ENCODE measurements around the gene TAB2. TPM values are rescaled to one million over a fixed set of nuclear protein-coding genes. Genes with fewer than 3 reads are reported as not detected.

TAB2 gene
- total and polyA plus RNA-seq, 8 donors = 49.3 to 103 (median 86.5) TPM

DNA sequence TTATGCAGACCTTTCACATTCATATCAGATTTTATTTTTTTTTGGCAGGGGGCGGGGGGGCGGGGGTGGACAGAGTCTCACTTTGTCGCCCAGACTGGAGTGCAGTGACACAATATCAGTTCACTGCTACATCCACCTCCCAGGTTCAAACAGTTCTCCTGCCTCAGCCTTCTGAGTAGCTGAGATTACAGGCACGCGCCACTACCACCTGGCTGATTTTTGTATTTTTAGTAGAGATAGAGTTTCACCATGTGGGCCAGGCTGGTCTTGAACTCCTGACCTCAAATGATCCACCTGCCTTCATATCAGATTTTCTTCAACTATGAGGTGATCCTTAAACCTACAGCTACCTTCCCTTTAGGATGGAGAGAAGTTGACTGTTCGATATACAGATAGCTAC lies 74.6 kb downstream of the TAB2 start:
- ATAC-seq (no peak), DNase-seq (no peak)
- Histone ChIP-seq H3K27me3 (no peaks in the 10 kb centered on the region), H3K27ac (no peak overlapping the region), H3K4me3 (no peak overlapping the region), H3K36me3 (peaks cover 0 to 9% of the 10 kb centered on the region in 2 donors), H3K9me3 (no peaks in the 10 kb centered on the region), H3K4me1 (no peaks in the 10 kb centered on the region)
- TF ChIP-seq, protein P1, sequence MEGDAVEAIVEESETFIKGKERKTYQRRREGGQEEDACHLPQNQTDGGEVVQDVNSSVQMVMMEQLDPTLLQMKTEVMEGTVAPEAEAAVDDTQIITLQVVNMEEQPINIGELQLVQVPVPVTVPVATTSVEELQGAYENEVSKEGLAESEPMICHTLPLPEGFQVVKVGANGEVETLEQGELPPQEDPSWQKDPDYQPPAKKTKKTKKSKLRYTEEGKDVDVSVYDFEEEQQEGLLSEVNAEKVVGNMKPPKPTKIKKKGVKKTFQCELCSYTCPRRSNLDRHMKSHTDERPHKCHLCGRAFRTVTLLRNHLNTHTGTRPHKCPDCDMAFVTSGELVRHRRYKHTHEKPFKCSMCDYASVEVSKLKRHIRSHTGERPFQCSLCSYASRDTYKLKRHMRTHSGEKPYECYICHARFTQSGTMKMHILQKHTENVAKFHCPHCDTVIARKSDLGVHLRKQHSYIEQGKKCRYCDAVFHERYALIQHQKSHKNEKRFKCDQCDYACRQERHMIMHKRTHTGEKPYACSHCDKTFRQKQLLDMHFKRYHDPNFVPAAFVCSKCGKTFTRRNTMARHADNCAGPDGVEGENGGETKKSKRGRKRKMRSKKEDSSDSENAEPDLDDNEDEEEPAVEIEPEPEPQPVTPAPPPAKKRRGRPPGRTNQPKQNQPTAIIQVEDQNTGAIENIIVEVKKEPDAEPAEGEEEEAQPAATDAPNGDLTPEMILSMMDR (IDR thresholded peaks at IDR 0.05) = no peak
- intact Hi-C loops (cut with DNase I) = no loop called here

DNA sequence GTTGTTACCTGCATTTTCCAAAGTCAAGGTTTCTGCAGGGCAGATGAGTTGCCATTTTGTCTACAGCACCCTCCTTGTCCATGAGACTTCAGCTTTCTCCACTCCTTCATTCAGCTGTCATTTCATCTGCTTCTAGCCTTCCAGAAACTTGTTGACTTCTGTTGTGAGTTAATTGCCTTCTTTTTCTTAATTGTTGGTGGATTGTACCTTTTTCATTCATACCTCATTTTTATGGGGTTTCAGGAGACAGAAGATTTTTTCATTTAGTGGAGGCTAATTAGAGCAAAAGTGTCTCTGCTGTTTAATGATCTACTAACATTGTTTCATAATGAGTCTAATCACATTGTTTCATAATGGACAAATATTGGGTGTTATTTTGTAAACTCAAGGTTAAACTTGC lies 75.0 kb downstream of the TAB2 start:
- Histone ChIP-seq H3K27me3 (no peaks in the 10 kb centered on the region), H3K4me1 (no peaks in the 10 kb centered on the region), H3K36me3 (peaks cover 0 to 13% of the 10 kb centered on the region in 2 donors), H3K4me3 (no peak overlapping the region), H3K9me3 (no peaks in the 10 kb centered on the region), H3K27ac (no peak overlapping the region)
- TF ChIP-seq, protein P1 (IDR thresholded peaks at IDR 0.05) = no peak
- ATAC-seq = no peak
- intact Hi-C loops (cut with DNase I) = no loop called here
- DNase-seq = no peak

DNA sequence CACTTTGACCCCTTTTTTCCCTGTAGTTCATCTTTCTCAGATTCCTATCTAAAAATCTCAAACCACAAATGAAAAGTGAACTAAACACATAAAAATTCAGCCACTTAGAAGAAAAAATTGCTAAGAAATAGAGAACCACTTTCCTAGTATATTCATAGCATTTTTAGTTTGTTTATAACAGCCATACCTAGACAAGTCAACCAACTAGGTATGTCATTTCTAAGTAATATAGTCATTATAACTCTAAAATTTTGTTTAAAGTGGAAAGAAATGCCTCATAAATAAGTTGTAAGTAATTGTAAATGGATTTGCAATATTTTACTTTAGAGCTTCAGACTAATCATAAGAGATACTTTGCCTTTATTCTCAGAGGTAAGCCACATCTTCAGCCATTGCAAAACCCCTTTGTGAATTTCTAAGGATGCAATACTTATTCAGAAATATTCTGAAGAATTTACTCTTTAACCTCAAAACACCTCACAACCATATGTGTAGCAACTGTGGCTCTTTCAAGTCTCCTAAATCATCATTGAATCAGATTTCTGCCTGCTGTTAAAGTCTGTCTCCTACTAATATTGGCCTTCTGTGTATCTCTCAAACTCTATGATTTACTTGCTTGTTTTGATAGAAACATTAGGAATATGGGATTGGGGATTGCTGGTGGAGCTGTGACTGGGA lies 75.6 kb downstream of the TAB2 start:
- Histone ChIP-seq H3K4me3 (no peak overlapping the region), H3K27ac (no peak overlapping the region), H3K27me3 (no peaks in the 10 kb centered on the region), H3K9me3 (no peaks in the 10 kb centered on the region), H3K36me3 (peaks cover 0 to 16% of the 10 kb centered on the region in 2 donors), H3K4me1 (no peaks in the 10 kb centered on the region)
- DNase-seq = no peak
- no peak for ATAC-seq
- TF ChIP-seq, protein P1 (IDR thresholded peaks at IDR 0.05) = no peak
- intact Hi-C loops (cut with DNase I) = no loop called here

DNA sequence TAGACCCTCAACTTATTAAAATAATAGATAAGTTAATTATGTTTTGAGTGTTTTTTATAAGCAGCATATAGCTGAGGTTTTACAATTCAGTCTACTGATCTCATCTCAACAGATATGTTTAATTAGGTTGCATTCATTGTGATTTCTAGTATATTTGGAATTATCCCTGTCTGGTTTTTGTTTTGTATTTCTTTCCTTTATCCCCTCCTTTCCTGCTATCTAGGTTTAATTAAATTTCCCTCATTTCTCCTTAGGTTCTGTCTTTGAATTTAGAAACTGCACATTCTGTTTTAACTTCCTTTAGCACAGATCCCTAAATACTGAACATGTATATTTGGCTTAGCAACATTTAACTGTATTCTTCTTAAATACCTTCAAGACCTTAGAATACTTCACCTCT lies 77.7 kb downstream of the TAB2 start:
- Histone ChIP-seq H3K4me1 (no peaks in the 10 kb centered on the region), H3K9me3 (no peaks in the 10 kb centered on the region), H3K4me3 (no peak overlapping the region), H3K27me3 (no peaks in the 10 kb centered on the region), H3K27ac (no peak overlapping the region), H3K36me3 (peaks cover 0 to 34% of the 10 kb centered on the region in 2 donors)
- DNase-seq = no peak
- intact Hi-C loops (cut with DNase I) = no loop called here
- TF ChIP-seq, protein P1 (IDR thresholded peaks at IDR 0.05) = no peak
- no peak for ATAC-seq

DNA sequence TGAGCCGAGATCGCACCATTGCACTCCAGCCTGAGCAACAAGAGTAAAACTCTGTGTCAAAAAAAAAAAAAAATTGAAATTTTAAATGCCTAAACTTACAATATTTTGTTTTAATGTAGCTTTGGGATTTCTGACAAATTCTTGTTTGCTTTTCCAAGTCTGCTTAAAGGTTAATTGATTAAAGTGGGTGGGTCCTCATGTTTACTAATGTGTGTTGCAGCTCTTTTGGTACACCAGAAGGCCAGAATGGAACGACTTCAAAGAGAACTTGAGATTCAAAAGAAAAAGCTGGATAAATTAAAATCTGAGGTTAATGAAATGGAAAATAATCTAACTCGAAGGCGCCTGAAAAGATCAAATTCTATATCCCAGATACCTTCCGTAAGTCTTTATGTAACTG lies 79.9 kb downstream of the TAB2 start:
- TF ChIP-seq, protein P1 (IDR thresholded peaks at IDR 0.05) = no peak
- no peaks in the 10 kb centered on the region for H3K4me1 ChIP-seq
- H3K27me3 ChIP-seq = no peaks in the 10 kb centered on the region
- H3K36me3 ChIP-seq = peaks cover 0 to 43% of the 10 kb centered on the region in 2 donors
- H3K9me3 ChIP-seq = no peaks in the 10 kb centered on the region
- DNase-seq (no peak), ATAC-seq (no peak)
- H3K27ac ChIP-seq = no peak overlapping the region
- H3K4me3 ChIP-seq = no peak overlapping the region
- intact Hi-C loops (cut with DNase I) = no loop called here

Measured in left lung (tissue), 10 donors.